EL (cell line): ENCODE results near the gene ELF1.

Experiments
- DNase-seq: peaks from one replicate; pipeline ENCODE4 v3.0.0-alpha.2; 2016

ELF1 gene

GRCh38 chr13:41005704-41006103, 13.4 kb downstream of the ELF1 start:
- DNase-seq, result no peak

DNA sequence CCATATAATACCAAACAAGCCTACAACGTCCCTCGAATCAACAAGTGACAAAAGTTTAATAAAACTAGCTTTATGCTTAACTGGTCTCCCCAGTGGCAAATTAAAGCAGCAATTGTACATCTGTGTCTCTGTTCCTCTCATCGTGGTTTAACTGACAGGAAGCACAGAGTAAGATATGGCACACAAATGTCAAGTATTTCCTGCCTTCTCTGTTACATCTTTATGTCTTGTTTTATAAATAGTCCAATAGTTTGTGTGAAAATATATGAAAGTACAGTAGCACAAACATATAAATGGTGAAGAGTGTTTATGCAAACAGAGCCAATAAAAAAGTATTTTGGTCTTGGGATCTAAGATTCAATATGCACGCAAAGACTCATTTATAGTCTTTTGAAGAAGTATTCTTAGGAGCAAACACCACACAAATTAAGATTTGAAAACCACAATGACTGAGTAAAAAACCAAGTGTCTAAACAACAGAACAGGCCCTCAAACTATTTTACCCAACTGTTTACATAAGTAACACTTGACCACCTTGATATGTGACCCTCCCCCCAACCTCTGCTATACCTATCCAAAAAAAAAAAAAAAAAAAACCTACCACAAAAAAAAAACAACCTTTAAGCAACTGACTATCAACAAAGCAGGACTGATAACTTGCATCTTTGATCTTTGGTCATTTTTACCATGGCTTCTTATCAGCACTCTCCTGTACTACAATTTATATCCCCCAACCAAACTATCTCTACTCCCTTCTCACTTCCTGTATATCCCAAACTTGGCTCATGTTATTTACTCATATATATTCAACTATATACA, 14.0 kb downstream of the ELF1 start:
- DNase-seq, result peak; percentile 32

DNA sequence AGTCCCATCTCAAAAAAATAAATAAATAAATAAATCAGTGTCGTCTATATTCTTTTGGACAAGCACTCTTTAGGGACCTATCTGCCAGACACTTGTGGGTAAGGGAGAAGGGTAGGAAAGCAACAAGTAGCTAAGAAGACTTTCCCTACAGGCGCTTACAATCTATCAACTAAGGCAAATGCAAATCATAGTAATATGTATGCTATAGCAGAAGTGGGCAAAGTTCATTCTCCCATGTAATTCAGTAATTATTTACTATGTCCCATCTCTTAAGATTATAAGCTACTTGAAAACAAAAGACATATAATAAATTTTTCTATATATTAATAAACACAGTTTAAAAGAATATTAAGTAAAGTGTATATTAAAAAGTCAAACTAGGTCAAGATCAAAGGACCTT, 16.5 kb downstream of the ELF1 start:
- DNase-seq, result no peak

GRCh38 chr13:41001695-41002094, 17.4 kb downstream of the ELF1 start:
- DNase-seq, result no peak

GRCh38 chr13:40999416-40999815, 19.7 kb downstream of the ELF1 start:
- no peak for DNase-seq

DNA sequence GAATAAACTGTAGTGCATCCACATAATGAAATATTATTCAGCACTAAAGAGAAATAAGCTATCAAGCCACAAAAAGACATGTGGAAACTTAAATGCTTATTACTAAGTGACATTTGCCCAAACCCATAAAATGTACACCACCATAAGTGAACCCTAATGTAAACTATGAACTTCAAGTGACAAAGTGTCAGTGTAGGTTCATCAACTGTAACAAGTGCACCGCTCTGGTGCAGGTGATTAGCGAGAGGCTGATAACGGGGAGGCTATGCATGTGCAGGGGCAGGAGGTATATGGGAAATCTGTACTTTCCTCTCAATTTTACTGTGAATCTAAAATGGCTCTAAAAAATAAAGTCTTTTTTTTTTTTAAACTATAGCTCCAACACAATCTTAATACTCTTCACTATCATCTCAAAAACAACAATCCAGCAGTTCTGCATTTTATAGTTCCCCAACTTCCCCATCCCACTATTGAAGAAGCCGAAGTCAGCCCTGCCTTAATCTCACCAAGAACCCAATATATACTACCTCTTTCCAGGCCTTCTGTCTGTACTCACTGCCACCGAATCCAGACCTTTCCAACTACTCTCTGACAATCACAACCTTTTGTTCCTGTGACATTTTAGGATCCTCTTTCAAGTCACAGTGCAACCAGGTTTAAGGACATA, 22.6 kb downstream of the ELF1 start:
- no peak for DNase-seq

DNA sequence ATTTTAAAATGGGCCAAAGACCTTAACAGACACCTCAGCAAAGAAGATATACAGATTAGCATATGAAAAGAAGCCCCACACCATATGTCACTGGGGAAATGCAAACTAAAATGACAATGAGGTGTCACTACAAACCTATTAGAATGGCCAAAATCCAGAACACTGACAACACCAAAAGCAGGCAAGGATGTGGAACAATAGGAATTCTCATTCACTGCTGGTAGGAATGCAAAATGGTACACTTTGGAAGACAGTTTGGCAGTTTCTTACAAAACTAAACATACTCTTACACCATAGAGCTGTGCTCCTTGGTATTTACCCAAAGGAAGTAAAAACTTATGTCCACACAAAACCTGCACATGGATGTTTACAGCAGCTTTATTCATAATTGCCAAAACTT, 23.1 kb downstream of the ELF1 start:
- DNase-seq, result no peak

GRCh38 chr13:40994581-40995230, 24.4 kb downstream of the ELF1 start:
- DNase-seq, result no peak

- no peak for DNase-seq
These were observed 25.1 kb downstream of the ELF1 start for GRCh38 chr13:40993987-40994386.

DNA sequence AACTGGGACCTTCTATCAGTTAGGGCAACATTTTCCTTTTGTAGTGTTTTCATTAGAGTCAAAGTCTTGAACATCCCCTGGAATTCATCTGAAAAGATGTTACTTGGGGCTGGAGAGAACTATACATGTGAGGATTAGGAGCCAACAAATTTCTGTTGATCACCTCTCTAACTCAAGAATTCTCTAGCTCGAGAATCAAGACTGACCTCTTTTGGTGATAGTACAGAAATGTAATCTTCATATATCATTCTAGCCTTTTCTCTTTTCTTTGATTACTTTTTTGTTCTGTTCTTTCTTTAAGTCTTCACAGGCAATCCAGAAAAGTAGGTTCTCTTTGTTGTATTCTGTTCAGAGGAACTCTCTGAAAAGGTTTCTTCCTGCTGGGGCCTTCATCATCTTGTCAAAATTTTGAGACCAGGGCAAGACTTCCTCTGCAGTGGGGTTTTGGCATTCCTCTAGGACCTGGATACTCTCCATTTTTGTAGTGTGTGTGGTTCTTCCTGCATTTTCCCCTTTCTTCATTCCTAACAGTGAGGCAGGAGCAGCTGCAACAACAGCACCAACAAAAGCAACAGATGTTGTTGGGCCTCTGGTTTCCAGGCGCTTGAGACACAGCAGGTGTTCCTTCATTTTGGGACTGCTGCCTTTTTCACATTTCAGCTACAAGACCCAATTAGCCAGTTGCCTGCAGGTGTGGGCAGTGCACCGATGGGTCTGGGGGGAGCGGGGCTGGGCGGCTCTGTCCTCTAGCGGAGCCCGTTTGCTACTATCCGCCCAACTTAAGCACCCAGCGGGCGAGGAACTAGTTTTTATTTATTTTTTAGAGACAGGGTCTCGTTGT, 26.2 kb downstream of the ELF1 start:
- DNase-seq, result no peak

DNA sequence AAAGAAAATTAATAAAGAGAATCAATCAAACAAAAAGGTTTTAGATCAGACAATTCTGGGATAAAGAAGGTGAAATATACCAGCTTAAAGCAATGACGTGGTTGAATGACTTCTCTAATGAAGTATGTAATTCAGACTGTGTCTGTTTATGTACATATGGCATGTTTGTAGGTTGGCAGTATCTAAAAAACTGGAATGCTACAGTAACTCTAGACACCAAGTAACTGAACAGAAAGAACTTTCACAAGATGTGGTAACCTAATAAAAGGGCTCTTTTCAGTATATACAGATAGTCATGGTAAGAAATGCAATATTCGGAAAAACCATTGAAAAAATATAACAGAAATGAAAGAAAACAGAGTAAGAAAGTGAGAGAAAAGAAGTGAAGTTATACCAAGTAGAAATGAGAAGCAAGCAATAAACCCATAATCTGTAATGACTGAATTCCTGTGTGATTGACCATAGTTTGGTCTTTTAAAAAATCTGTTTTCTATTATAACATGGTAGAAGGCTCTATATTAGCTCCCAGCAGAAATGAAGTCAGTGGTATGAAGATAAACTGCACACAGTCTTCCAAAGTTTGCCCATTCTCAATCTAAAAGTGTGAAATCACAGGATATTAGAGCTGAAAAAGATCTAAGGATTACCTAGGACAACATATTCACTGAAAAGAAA, 31.4 kb downstream of the ELF1 start:
- no peak for DNase-seq

GRCh38 chr13:40986101-40986856, 32.8 kb downstream of the ELF1 start:
- no peak for DNase-seq

DNA sequence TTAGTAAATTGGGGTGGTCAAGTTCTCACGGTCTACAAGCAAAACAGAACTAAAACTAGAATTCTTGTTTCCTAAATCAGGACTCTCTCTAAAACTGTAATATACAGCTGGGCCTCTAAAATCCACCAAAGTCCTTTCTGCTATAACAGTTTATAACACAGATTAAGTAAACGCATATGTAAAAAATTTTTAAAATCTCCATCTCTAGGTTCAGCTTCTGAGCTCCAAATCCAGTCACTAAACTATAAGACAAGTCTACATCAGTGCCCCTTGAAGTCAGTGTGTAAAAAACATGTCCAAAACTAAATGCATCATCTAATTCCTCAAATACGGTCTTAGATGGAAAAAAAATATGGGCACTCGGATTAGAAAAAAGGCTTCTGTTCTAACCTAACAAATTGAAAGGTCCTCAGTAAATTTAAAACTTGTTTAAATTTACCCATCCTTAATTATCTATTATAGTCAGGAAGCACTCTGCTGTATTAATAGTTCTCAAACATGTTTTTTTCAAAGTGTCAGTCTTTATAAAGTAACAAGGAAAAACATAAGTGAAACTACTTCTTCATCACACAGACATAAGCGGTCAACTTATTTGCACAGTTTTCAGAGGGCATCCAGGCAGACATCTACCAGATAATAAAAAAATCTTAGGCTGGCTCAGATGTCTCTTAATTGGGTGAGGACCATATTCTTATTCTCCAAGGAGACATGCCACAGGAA, 33.6 kb downstream of the ELF1 start:
- no peak for DNase-seq

DNA sequence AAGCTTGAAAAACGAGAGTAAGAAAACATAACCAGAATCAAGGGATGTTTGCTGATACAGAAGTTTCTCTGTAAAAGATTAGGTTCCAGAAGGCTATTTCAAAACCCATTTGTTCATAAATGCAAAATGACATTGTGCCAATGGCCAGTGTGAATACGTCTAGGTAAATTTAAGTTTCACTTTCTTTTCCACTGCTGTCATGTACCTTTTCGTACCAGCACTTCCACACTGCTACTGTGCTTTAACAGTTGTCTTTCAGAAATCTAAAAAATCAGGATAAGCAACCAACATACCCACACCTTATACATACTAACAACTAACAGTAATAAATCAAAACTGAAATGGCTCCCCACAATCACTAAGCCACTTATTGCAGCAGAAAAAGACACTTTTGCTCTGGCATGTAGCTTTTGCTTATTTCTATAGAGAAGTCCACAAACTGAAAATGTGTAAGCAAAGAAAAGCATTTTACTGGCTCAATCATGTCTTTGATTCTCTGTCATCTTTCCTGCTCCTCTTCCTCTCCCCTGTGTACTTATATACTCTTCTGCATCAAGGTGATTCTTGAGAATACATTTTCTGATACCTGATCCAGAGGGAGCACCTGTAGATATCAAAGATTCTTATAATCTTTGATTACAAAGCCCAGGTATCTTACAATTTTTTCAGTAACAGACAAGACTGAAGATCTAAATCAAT, 34.3 kb downstream of the ELF1 start:
- DNase-seq, result no peak

DNA sequence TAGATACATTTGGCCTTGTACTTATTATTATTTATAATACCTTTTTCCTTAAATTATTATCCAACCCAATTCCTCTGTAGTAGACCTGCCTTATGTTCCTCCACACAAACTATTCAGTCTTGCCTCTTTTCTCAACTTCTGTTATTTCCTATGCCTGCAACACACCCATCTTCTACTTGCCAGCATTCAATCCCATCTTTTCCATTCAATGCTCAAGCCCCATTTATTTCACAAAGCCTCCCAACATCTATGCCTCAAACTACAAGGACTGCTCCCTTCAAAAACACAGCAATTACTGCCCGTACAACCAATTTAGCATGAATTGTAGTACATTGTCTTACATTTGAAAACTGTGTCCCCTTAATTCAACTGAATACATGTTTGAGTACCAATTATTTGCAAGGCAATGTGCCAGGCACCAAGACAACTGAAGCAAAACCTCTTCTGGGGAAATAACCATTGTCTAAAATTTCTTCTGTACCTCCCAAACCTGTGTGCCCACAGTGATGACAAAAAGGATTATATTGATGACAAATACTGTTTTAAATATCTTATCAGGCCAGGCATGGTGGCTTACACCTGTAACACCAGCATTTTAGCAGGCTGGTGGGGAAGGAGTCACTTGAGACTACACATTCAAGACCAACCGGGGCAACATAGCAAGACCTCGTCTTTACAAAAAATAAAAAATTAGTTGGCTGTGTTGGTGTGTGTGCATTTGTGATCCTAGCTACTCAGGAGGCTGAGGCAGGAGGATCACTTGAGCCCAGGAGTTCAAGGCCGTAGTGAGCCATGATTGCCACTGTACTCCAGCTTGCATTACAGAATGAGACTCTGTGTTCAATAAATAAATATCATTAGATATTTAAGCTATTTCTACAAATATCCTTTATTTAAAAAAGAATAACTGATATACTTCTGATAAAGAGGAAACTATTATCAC, 35.1 kb downstream of the ELF1 start:
- no peak for DNase-seq

- no peak for DNase-seq
These were observed 35.9 kb downstream of the ELF1 start for GRCh38 chr13:40983259-40983658.

DNA sequence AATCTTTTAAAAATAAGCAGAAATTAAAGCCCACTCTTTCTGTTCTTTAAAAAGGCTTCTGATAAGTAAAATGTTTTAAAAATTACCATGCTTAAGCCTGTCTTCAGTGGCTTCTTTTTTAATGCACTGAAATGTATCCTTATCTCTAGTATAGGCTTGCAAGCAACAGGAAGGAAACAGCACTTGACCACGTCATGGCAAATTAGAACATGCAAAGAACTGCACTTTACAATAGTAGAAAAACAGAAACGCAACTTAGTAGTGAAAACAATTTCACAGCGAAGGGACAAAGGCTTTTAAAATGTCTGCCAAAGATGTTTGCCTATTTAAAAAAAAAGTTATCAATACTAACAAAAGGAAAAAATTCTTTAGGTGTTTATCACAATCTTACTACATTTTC, 36.3 kb downstream of the ELF1 start:
- DNase-seq, result no peak

- DNase-seq, result no peak
These were observed 37.2 kb downstream of the ELF1 start for GRCh38 chr13:40981949-40982348.

GRCh38 chr13:40981361-40981760, 37.8 kb downstream of the ELF1 start:
- no peak for DNase-seq
